GM13977 (cell line): ENCODE results near the gene RHOBTB3.
A peak's percentile ranks its signal among the peaks of the same experiment; 100 is the strongest.
"Not testable (repeated sequence)": the region's sequence is repeated elsewhere in the genome, so short reads cannot be mapped to it uniquely, and the experiment has no call there.

Experiments used
- DNase-seq: peaks from one replicate; pipeline ENCODE4 v3.0.0; 2012; ENCODE audit warnings: low spot score
- CTCF ChIP-seq: IDR thresholded peaks from 2 replicates; pipeline ENCODE4 v1.5.1; 2012; ENCODE audit warnings: mild to moderate bottlenecking, control low read depth; ENCODE audit not compliant: insufficient read depth; ENCODE audit errors: extremely low read depth, missing control alignments
- in situ Hi-C: fragments of 300-500 bp; cut with MboI; formaldehyde crosslinking; loops from one replicate; pipeline ENCODE4 v1.12.0; 2022; ENCODE audit warnings: low sequenced_read_pairs, low pct_unique_long_range_greater_than_20kb, mixed read lengths, inconsistent platforms; ENCODE audit not compliant: unreplicated experiment

The RHOBTB3 gene

GRCh38 chr5:95806687-95807086 lies 75.6 kb downstream of the RHOBTB3 start:
- no peak for DNase-seq
- in situ Hi-C loops, result no loop called here
- no peak for TF ChIP-seq CTCF

GRCh38 chr5:95808013-95808685 lies 77.0 kb downstream of the RHOBTB3 start:
- no peak for DNase-seq
- in situ Hi-C loops, result no loop called here
- TF ChIP-seq CTCF, result no peak

- DNase-seq, result peak; percentile 81
- in situ Hi-C loops, result no loop called here
- no peak for TF ChIP-seq CTCF
These were observed 77.7 kb downstream of the RHOBTB3 start for GRCh38 chr5:95808686-95809413.

GRCh38 chr5:95809414-95809960 lies 78.4 kb downstream of the RHOBTB3 start:
- no peak for TF ChIP-seq CTCF
- no peak for DNase-seq
- in situ Hi-C loops, result no loop called here

GRCh38 chr5:95810305-95811125 lies 79.4 kb downstream of the RHOBTB3 start:
- no peak for DNase-seq
- in situ Hi-C loops, result no loop called here
- TF ChIP-seq CTCF, result no peak

GRCh38 chr5:95811126-95811423 lies 79.9 kb downstream of the RHOBTB3 start:
- DNase-seq, in situ Hi-C loops: not testable (repeated sequence)

GRCh38 chr5:95811461-95812073 lies 80.4 kb downstream of the RHOBTB3 start:
- not testable (repeated sequence) for DNase-seq

More at GRCh38 chr5:95811461-95812073, 80.4 kb downstream of the RHOBTB3 start:
- in situ Hi-C loops, result not testable (repeated sequence)
